Keratinocyte (primary cell): ENCODE results near the gene DOK5.

Source experiments
- EZH2 ChIP-seq: IDR thresholded peaks from one replicate; pipeline ENCODE4 v1.6.1; 2012; ENCODE audit warnings: inconsistent platforms, mild to moderate bottlenecking, low read length, moderate library complexity
- TF ChIP-seq, protein P1 (sequence below), 3 experiments: IDR thresholded peaks in 1 of 3; conservative IDR thresholded peaks in 1 of 3; optimal IDR thresholded peaks in 1 of 3; 2 replicates in 2 of 3; 3 replicates in 1 of 3; pipeline versions ENCODE3 to v1.5.1; 2011; ENCODE audit warnings: low read length in 3 of 3, mild to moderate bottlenecking in 3 of 3, moderate library complexity in 2 of 3, control low read depth in 1 of 3, inconsistent platforms in 1 of 3; ENCODE audit not compliant: insufficient read depth in 2 of 3; ENCODE audit errors: extremely low read depth in 1 of 3

- TF ChIP-seq, protein P1, sequence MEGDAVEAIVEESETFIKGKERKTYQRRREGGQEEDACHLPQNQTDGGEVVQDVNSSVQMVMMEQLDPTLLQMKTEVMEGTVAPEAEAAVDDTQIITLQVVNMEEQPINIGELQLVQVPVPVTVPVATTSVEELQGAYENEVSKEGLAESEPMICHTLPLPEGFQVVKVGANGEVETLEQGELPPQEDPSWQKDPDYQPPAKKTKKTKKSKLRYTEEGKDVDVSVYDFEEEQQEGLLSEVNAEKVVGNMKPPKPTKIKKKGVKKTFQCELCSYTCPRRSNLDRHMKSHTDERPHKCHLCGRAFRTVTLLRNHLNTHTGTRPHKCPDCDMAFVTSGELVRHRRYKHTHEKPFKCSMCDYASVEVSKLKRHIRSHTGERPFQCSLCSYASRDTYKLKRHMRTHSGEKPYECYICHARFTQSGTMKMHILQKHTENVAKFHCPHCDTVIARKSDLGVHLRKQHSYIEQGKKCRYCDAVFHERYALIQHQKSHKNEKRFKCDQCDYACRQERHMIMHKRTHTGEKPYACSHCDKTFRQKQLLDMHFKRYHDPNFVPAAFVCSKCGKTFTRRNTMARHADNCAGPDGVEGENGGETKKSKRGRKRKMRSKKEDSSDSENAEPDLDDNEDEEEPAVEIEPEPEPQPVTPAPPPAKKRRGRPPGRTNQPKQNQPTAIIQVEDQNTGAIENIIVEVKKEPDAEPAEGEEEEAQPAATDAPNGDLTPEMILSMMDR (optimal IDR thresholded peaks at IDR 0.05 in 1 of 3, IDR thresholded peaks at IDR 0.05 in 1 of 3, conservative IDR thresholded peaks at IDR 0.05 in 1 of 3; ENCODE audit: extremely low read depth in 1 of 3, insufficient read depth in 2 of 3, low read length in 3 of 3) = no peak
- no peak for TF ChIP-seq EZH2
Observed at GRCh38 chr20:54559890-54560289, 84.5 kb downstream of the DOK5 start.
